Stomach smooth muscle (tissue), 2 donors: Measurements from ENCODE around the gene IRAK4.
A peak's percentile ranks its signal among the peaks of the same experiment; 100 is the strongest.

Experiments
- H3K27ac ChIP-seq: one replicate; pipeline ENCODE4 v1.7.0; 2013; ENCODE audit warnings: mild to moderate bottlenecking, low read length, inconsistent platforms
- H3K27me3 ChIP-seq, 2 donors: one replicate each; pipeline ENCODE4 v1.7.0; 2013; ENCODE audit warnings: low read length in 2 of 2; ENCODE audit not compliant: insufficient read depth in 2 of 2, control insufficient read depth in 1 of 2
- H3K36me3 ChIP-seq, 2 donors: one replicate each; pipeline ENCODE4 v1.7.0; 2013; ENCODE audit warnings: low read length in 2 of 2; ENCODE audit not compliant: control insufficient read depth in 2 of 2, insufficient read depth in 2 of 2
- H3K4me1 ChIP-seq: one replicate; pipeline ENCODE4 v1.7.0; 2013; ENCODE audit warnings: low read length; ENCODE audit not compliant: control insufficient read depth, insufficient read depth
- H3K4me3 ChIP-seq, 2 donors: one replicate each; pipeline ENCODE4 v1.7.0; 2013; ENCODE audit warnings: low read length in 2 of 2
- H3K9ac ChIP-seq, 2 donors: one replicate each; pipeline ENCODE4 v1.7.0; 2013; ENCODE audit warnings: low read length in 2 of 2, mild to moderate bottlenecking in 1 of 2
- H3K9me3 ChIP-seq, 2 donors: one replicate each; pipeline ENCODE4 v1.7.0; 2013; ENCODE audit warnings: low read length in 2 of 2; ENCODE audit not compliant: control insufficient read depth in 2 of 2
- donor health status: healthy.
- donor health status: Pancreatic carcinoma.

Gene IRAK4

DNA sequence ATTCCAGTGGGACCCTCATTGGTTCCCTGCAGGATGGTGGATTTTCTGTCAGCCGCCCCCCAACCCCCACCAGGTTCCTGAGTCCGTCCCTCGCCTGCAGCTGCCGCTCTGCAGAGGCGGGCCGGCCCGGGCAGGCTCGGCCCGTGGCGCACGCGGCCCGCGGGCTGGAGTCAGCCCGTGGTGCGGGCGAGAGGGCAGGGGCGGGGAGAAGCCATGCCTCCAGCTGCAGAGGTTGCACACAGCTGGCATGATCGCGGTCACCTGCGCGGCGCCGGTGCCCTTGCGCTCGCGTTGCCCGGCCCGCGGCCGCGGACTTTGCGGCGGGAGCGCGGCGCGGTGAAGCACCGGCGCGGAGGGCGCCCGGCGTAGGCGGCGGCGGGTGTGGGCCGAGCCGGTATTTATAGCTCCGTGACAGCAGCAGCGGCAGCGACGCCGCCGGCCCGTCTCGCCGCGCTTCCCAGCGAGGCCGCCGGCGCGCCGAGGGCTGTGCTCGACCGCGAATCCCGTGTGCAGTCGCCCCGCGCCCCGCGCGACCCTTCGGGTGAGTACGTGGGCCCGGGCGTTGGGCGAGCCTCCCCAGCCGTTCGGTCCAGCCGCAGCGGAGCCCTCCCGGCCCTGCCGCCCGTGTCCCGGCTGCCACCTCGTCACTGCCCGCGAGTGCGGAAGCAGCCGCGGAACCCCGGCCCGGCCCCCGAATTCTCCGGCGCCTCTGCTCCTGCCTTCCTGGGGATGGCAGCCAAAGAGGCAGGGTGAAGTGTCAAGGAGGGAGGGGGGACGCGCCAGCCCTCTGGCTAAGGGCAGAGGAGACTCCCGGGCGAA lies 77.1 kb downstream of the IRAK4 start, which contains the start of gene TMEM117:
Gene TMEM117, plus strand, starts transcription at position 426 of the 819 bp plus-strand sequence.
- Histone ChIP-seq H3K4me3 (peak within 1 kb of the TSS; percentile 83 to 86), H3K4me1 (peaks cover 9% of the 10 kb centered on the region), H3K36me3 (no peaks in the 10 kb centered on the region), H3K9me3 (no peaks in the 10 kb centered on the region), H3K27me3 (no peaks in the 10 kb centered on the region), H3K9ac (peak within 1 kb of the TSS; percentile 80 to 88), H3K27ac (peak within 1 kb of the TSS; percentile 85)

GRCh38 chr12:43836475-43836989 lies 77.8 kb downstream of the IRAK4 start:
- Histone ChIP-seq H3K27ac (peak overlapping the region; percentile 85), H3K4me1 (peaks cover 9% of the 10 kb centered on the region)

More at GRCh38 chr12:43836475-43836989, 77.8 kb downstream of the IRAK4 start:
- Histone ChIP-seq H3K36me3 (no peaks in the 10 kb centered on the region), H3K4me3 (peak overlapping the region; percentile 83 to 86), H3K9me3 (no peaks in the 10 kb centered on the region), H3K27me3 (no peaks in the 10 kb centered on the region), H3K9ac (peak overlapping the region; percentile 80 to 88)
